ENCODE results near the gene SLC25A42. TPM values are rescaled to one million over a fixed set of nuclear protein-coding genes. Genes with fewer than 3 reads are reported as not detected.
"Not testable (repeated sequence)": the region's sequence is repeated elsewhere in the genome, so short reads cannot be mapped to it uniquely, and the experiment has no call there.

The SLC25A42 gene
- total RNA-seq, 1 donor from 2014 or later = 27.2 TPM

DNA sequence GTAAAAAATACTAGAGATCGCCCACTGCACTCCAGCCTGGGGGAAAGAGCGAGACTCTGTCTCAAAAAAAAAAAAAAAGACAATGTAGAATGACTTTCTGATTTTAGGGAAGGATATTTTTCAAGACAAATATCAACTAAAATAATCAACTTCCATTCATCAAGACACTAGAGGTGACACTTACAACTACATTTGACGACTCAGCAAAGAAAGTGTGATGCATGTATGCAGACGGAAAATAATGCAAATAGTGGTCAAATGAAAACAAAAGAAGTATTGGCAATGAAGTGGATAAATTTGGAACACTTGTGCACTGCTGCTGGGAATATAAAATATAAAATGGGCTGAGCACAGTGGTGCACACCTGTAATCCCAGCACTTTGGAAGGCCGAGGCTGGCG, 62.3 kb downstream of the SLC25A42 start:
- intact Hi-C loops (cut with micrococcal nuclease) = no loop called here
- DNase-seq = no peak
- H3K4me3 ChIP-seq = no peak overlapping the region
- H3K27me3 ChIP-seq (ENCODE audit: low read depth) = no peaks in the 10 kb centered on the region
- H3K36me3 ChIP-seq = peaks cover 17% of the 10 kb centered on the region
- TF ChIP-seq, protein P1, sequence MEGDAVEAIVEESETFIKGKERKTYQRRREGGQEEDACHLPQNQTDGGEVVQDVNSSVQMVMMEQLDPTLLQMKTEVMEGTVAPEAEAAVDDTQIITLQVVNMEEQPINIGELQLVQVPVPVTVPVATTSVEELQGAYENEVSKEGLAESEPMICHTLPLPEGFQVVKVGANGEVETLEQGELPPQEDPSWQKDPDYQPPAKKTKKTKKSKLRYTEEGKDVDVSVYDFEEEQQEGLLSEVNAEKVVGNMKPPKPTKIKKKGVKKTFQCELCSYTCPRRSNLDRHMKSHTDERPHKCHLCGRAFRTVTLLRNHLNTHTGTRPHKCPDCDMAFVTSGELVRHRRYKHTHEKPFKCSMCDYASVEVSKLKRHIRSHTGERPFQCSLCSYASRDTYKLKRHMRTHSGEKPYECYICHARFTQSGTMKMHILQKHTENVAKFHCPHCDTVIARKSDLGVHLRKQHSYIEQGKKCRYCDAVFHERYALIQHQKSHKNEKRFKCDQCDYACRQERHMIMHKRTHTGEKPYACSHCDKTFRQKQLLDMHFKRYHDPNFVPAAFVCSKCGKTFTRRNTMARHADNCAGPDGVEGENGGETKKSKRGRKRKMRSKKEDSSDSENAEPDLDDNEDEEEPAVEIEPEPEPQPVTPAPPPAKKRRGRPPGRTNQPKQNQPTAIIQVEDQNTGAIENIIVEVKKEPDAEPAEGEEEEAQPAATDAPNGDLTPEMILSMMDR (IDR thresholded peaks at IDR 0.05; ENCODE audit: borderline replicate concordance) = no peak
- H3K27ac ChIP-seq (replicated peaks) = no peak overlapping the region
- no peaks in the 10 kb centered on the region for H3K4me1 ChIP-seq
- H3K9me3 ChIP-seq (replicated peaks) = peaks cover 13% of the 10 kb centered on the region

DNA sequence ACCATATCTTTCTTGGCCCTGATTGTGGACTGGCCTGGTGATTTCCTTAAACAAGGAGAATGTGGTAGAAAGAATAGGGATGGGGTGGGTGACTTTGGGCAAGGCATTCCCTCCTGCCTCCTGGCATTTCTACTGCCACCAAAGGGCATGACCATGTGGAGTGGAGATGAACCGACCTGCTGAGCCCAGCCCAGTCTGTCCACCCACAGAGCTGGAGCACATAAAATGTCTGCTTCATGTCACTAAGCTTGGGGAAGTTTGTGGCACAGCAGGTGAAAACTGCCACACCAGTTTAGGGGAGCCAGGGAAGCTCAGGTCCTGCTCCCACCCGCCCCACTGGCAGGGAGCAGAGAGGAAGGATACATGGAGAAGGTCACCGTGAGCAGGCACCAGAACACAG, 68.2 kb downstream of the SLC25A42 start:
- peaks cover 14% of the 10 kb centered on the region for H3K9me3 ChIP-seq (replicated peaks)
- intact Hi-C loops (cut with micrococcal nuclease) = no loop called here
- no peaks in the 10 kb centered on the region for H3K27me3 ChIP-seq (ENCODE audit: low read depth)
- H3K4me1 ChIP-seq = peaks cover 17% of the 10 kb centered on the region
- no peak overlapping the region for H3K27ac ChIP-seq (replicated peaks)
- TF ChIP-seq, protein P1 (IDR thresholded peaks at IDR 0.05; ENCODE audit: borderline replicate concordance) = no peak
- peaks cover 10% of the 10 kb centered on the region for H3K36me3 ChIP-seq
- no peak for DNase-seq
- no peak overlapping the region for H3K4me3 ChIP-seq

DNA sequence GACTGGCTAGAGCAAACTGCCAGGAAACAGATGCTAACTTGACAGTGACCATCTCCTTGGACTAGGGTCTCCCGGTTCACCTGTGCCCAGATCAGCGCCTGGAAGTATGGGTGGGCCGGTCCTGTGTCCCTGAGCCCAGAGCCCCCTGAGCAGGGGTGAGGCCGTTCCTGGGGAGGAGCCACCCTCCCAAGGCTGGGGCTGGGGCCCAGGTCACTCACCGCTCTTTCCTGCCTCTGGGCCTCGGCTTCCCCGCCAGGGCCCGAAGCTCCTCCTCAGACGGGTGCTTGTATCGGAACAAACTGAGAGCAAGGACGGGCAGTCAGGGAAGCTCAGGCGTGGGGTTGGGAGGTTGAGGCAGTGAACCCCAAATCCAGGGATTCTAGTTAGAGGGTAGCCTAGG, 69.1 kb downstream of the SLC25A42 start:
- Histone ChIP-seq H3K9me3 (replicated peaks) (peaks cover 14% of the 10 kb centered on the region), H3K36me3 (peaks cover 10% of the 10 kb centered on the region), H3K4me3 (no peak overlapping the region), H3K4me1 (peaks cover 26% of the 10 kb centered on the region), H3K27me3 (ENCODE audit: low read depth) (no peaks in the 10 kb centered on the region), H3K27ac (replicated peaks) (no peak overlapping the region)
- DNase-seq = no peak
- intact Hi-C loops (cut with micrococcal nuclease) = no loop called here
- TF ChIP-seq, protein P1 (IDR thresholded peaks at IDR 0.05; ENCODE audit: borderline replicate concordance) = no peak

DNA sequence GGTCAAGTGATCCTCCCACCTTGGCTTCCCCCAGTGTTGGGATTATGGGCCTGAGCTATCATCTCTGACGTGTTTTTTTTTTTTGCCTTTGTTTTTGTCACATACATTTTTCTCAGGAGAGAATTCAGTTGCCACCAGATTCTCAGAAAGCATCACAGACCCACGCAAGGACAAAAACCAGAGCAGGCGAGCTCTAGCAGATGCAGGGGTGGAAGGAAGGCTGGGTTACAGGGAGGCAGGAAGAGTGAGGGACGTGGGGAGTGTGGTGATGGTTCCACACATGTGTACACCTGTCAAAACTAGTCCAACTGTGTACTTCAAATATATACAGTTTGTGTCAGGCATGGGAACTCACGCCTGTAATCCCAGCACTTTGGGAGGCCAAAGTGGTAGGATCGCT, 70.2 kb downstream of the SLC25A42 start:
- TF ChIP-seq, protein P1 (IDR thresholded peaks at IDR 0.05; ENCODE audit: borderline replicate concordance) = no peak
- DNase-seq = no peak
- Histone ChIP-seq H3K4me1 (peaks cover 29% of the 10 kb centered on the region), H3K4me3 (no peak overlapping the region), H3K9me3 (replicated peaks) (peaks cover 14% of the 10 kb centered on the region), H3K27ac (replicated peaks) (peak overlapping the region; percentile 85), H3K36me3 (peaks cover 10% of the 10 kb centered on the region), H3K27me3 (ENCODE audit: low read depth) (no peaks in the 10 kb centered on the region)
- intact Hi-C loops (cut with micrococcal nuclease) = no loop called here

DNA sequence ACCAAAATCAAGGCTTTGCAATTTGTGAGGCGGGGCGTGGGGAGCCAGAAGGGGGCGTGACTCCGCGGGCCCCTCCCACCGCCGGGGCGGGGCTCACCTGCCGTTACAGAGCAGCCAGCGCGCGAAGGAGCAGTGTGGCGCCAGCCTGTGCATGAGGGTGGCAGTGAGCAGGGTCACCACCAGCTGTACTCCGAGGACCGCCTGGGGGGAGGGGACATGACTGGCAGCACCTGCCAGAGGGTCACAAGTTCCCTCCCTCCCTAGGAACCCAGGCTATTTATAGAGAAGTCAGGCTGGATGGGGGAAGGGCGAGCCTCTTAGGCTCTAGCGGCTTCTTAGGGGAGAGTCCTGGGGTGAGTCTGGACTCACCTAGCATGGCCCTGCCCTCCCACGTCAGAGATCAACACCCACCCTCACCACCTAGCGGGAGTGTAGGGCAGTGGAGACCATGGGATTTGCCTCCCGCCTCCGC, 70.9 kb downstream of the SLC25A42 start:
- Histone ChIP-seq H3K27me3 (ENCODE audit: low read depth) (no peaks in the 10 kb centered on the region), H3K9me3 (replicated peaks) (peaks cover 14% of the 10 kb centered on the region), H3K36me3 (peaks cover 10% of the 10 kb centered on the region), H3K4me1 (peaks cover 29% of the 10 kb centered on the region), H3K27ac (replicated peaks) (peak overlapping the region; percentile 85), H3K4me3 (peak overlapping the region; percentile 33)
- DNase-seq = peak; percentile 82
- intact Hi-C loops (cut with micrococcal nuclease) = loop anchor here (5.0 kb wide), 1 partner anchor 82 kb away; no protein-coding TSS in a partner anchor
- TF ChIP-seq, protein P1 (IDR thresholded peaks at IDR 0.05; ENCODE audit: borderline replicate concordance) = no peak

DNA sequence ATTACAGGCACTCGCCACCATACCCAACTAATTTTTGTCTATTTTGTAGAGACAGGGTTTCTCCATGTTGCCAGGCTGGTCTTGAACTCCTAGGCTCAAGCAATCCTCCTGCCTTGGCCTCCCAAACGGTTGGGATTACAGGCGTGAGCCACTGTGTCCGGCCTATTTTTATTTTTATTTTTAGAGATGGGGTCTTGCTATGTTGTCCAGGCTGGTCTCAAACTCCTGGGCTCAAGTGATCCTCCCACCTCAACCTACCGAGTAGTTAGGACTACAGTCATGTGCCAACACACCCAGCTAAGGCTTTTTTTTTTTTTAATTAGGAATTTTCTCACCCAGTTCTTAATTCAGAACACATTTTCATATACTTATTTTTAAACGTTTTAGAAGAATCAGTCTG, 71.9 kb downstream of the SLC25A42 start:
- intact Hi-C loops (cut with micrococcal nuclease) = loop anchor here (5.0 kb wide), 1 partner anchor 83 kb away; no protein-coding TSS in a partner anchor
- Histone ChIP-seq H3K36me3 (peaks cover 10% of the 10 kb centered on the region), H3K9me3 (replicated peaks) (peaks cover 14% of the 10 kb centered on the region), H3K4me1 (peaks cover 29% of the 10 kb centered on the region), H3K27ac (replicated peaks) (peak overlapping the region; percentile 85)
- not testable (repeated sequence) for H3K4me3 ChIP-seq; H3K27me3 ChIP-seq (ENCODE audit: low read depth); DNase-seq

Measured in left ventricle myocardium inferior (tissue), 1 donor.